ENCODE data around the gene TBC1D22B.
"Not testable (repeated sequence)": the region's sequence is repeated elsewhere in the genome, so short reads cannot be mapped to it uniquely, and the experiment has no call there.

TBC1D22B gene

GRCh38 chr6:37303091-37303660 lies 45.6 kb downstream of the TBC1D22B start:
- DNase-seq (ENCODE audit: low read depth), result no peak

DNA sequence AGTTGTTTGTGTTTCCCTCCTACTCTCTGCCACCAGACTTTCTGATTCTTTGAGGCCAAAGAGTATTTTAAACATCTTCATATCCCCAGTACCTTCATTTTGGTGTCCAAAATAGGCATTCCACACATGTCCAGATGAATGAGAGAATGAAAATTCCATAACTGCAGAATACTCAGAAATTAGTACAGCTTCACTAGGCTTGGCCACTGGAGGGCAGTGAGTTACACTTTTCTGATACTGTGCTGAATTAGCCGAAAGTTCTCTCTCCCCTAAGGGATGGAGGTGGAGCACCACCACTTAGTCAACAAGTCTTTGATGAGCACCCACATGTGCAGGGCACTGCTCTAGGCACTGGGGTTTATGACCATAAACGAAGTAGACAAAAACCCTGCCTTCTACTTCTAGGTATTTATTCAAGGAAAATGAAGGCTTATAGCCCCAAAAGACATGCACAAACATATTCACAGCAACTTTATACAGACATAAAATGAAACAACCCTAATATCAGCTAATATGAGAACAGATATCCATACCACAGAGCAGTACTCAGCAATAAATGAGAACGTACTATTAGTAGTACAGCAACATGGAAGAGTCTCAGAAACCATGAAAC lies 46.4 kb downstream of the TBC1D22B start:
- DNase-seq (ENCODE audit: low read depth), result no peak

DNA sequence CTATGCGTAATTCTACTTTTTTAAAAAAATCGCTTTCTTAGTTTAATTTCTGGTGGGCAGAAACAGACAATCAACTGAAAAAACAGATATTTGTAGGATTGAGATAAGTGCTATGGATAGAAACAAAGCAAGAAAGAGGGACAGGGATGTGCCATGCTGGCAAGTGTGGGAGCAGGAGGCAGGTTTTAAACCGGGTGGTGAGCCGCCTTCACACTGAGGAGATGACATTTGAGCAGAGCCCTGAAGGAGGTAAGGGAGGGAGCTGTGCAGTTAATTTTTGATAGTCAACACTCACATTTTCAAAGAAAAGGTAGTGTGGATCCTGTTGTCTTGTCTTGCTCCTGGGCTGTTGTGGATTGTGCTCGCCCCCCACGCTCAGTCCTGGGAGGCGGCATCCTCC lies 47.2 kb downstream of the TBC1D22B start:
- no peak for DNase-seq (ENCODE audit: low read depth)

DNA sequence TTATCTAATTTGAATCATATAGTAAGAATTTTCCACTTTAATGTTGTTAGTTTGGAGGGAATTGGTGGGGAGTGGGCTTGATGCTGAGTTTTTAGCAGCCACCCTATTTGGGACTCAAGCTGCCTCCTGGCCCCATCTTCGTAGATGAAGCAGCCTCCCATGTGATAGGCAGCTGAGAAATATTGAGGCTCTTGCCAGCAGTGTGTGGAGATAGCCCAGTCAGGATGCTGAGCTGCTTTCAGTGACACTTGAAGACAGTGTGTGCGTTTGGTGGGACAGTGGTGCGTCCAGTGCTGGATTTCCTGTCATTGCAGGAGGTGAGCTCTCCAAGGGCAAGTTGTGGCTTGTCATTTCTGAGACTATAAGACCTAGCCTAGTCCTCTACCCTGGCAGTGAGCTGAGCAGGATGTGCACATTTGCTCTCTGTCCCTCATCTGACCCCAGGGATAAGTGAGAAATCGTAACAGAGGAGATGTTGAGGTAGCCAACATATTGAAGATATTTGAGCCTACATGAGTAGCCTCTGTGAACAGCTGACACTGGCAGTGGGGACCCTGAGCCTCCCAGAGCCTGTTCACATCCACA lies 48.4 kb downstream of the TBC1D22B start:
- no peak for DNase-seq (ENCODE audit: low read depth)

- DNase-seq (ENCODE audit: low read depth), result no peak
These were observed 49.2 kb downstream of the TBC1D22B start for GRCh38 chr6:37306624-37307222.

DNA sequence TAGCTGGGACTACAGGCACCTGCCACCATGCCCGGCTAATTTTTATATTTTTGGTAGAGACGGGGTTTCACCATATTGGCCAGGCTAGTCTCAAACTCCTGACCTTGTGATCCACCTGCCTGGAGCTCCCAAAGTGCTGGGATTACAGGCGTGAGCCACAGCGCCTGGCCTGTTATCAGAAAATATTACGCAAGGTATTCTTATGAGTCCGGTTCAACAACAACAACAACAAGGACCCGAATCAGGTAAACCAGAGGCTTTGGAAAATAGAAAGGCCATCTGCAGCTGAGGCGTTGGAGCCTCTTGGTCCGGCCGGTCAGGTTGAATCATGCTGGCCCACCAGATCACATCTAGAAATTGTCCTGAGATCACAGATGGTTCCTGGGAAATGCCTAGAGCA lies 49.9 kb downstream of the TBC1D22B start:
- DNase-seq (ENCODE audit: low read depth), result not testable (repeated sequence)

GRCh38 chr6:37308069-37308815 lies 50.7 kb downstream of the TBC1D22B start:
- no peak for DNase-seq (ENCODE audit: low read depth)

GRCh38 chr6:37309046-37309445 lies 51.5 kb downstream of the TBC1D22B start:
- DNase-seq (ENCODE audit: low read depth), result no peak

- DNase-seq (ENCODE audit: low read depth), result no peak
These were observed 52.1 kb downstream of the TBC1D22B start for GRCh38 chr6:37309692-37310091.

DNA sequence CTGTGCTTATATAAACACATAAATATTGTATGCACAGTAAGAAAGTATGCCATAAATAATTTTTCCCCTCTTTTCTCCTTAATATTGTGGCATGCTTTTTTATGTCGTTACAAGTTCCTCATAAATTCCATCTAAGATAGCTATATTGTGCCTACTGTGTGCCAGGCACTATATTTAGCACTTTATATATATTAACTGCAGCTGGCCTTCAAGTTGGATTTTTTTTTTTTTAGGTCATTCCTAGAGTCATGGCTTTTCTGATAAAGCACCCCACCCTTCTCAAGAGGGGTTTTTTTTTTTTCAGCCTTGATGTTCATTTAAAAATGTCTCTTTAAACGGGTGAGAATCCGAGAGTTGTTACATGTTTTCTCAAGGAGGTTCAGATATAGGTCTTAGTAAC lies 53.4 kb downstream of the TBC1D22B start:
- no peak for DNase-seq (ENCODE audit: low read depth)

GRCh38 chr6:37311741-37312473 lies 54.3 kb downstream of the TBC1D22B start:
- DNase-seq (ENCODE audit: low read depth), result no peak

- no peak for DNase-seq (ENCODE audit: low read depth)
These were observed 56.3 kb downstream of the TBC1D22B start for GRCh38 chr6:37313723-37314486.

- no peak for DNase-seq (ENCODE audit: low read depth)
These were observed 57.0 kb downstream of the TBC1D22B start for GRCh38 chr6:37314487-37315156.

GRCh38 chr6:37315157-37315515 lies 57.6 kb downstream of the TBC1D22B start:
- no peak for DNase-seq (ENCODE audit: low read depth)

DNA sequence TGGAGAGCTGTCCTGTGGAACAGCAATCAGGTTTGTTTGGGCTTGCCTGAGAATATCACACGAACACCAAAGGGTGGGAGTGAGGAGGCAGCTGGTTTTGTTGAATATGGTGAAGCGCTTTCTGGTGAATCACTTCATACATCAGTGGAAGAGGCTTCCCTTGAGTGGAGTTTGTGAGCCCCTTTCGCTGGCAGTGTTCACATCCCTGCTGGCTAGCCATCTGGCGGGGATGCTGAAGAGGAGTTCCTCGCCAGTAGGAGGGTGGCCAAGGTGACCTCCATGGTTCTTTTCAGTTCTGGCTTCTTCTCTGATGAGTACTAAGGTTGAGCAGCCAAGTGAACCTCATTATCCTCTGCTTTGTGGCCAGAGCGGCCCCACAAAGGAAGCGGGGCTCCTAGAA lies 58.5 kb downstream of the TBC1D22B start:
- DNase-seq (ENCODE audit: low read depth), result no peak

DNA sequence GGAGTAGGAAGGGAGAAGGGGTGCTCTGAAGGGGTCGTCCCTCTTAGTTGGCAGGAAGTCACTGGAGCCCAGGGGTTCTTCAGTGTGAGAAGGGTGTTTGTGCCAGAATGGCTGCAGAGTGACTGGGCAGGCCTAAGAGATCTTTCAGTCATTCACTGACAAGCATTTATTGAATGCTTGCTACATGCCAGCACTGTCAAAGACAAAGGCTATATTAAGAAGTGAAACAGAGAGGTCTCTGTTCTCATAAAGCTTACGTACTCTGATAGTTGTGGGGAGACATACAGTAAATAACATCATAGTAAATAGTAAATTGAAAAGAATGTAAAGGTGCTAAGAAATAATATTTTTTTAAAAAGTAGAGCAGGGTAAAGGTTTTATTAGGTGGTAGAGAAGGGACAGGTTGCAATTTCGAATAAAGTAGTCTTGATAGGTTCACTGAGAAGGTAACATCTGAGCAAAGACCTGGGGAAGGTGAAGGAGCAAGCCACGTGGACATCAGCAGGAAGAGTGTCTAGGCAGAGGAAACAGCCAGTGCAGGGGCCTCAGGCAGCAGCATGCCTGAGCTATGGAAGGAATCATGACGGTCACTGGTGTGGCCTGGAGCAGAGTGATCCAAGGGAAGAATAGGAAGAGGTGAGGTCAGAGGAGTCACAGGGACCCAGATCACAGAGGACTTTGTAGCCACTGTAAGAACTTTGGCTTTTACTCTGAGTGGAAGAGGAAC lies 59.9 kb downstream of the TBC1D22B start:
- no peak for DNase-seq (ENCODE audit: low read depth)

DNA sequence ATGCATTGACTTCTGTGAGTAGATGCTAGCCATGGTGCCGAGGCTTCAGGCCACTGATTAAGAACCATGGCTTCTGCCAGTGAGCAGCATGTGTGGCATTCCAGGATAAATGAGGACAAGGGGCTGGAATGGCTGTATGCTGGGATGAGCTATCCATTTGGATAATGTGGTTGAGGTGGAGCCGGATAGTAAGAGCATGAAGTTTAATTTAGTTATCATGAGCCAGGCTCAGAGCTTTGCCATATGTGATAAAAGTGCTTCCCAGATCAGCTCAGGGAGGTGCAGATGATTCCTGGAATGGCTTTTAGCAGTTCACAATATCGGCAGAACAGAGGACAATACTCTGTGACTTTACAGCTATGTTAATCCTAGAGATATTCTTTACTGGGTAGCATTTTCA lies 61.6 kb downstream of the TBC1D22B start:
- no peak for DNase-seq (ENCODE audit: low read depth)

DNA sequence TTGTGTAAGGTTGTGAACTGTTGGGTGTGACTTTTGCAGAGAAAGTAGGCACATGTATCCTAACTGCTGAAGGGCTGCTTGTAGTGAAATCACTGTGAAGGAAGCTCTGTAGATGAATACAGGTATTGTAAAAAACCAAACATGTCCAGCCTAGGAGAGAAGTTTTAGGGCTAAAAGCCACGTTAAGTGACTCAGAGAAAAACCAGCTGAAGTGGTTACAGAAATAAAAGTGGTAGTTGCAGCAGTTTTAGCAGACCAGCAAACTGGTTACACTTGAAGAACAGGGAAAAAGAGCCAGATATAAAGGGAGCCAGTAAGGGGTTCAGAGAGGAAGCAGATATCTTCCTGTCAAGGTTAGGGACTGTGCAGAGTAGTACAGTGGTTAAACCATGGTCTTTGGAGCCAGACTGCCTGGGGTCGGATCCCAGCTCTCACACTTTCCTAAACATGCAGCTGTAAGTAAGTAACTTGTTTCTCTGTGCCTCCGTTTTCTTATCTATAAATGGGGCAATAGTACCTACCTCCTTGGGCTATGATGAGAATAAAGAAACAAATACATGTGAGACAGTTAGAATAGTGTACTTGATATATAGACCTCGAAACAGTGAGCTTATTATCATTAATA lies 62.4 kb downstream of the TBC1D22B start:
- no peak for DNase-seq (ENCODE audit: low read depth)

- DNase-seq (ENCODE audit: low read depth), result no peak
These were observed 63.1 kb downstream of the TBC1D22B start for GRCh38 chr6:37320646-37321045.

DNA sequence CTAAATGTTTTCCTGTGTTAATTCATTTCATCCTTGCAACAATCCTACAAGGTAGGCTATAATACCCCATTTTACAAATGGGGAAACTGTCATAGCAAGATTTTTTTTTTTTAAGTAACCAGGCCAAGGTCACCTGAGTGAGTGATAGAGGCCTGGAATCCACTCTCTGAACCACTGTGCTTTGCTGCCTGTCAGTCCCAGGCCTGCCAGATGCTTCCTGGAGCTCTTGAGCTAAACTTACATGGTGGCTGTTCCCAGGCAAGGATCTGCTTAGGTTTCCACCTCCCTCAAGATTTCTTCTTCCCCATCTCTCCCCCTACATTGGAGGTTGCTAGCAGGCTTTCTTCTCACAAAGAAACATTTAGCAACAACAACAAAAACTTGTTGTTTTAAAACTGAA lies 63.5 kb downstream of the TBC1D22B start:
- DNase-seq (ENCODE audit: low read depth), result no peak
